NCI-H82 treated with DMSO at 0.1 percent for 48 hours (cell line): ENCODE measurements around the gene GFPT1.

Experiments used
- DNase-seq: peaks from one replicate; lab custom pipeline; 2025; ENCODE audit not compliant: unreplicated experiment; lab: John Stamatoyannopoulos, UW

The GFPT1 gene

GRCh38 chr2:69292256-69292655 is 94.8 kb downstream of the GFPT1 start:
- DNase-seq, result no peak

- DNase-seq, result no peak
These were observed 95.3 kb downstream of the GFPT1 start for GRCh38 chr2:69291721-69292120.

DNA sequence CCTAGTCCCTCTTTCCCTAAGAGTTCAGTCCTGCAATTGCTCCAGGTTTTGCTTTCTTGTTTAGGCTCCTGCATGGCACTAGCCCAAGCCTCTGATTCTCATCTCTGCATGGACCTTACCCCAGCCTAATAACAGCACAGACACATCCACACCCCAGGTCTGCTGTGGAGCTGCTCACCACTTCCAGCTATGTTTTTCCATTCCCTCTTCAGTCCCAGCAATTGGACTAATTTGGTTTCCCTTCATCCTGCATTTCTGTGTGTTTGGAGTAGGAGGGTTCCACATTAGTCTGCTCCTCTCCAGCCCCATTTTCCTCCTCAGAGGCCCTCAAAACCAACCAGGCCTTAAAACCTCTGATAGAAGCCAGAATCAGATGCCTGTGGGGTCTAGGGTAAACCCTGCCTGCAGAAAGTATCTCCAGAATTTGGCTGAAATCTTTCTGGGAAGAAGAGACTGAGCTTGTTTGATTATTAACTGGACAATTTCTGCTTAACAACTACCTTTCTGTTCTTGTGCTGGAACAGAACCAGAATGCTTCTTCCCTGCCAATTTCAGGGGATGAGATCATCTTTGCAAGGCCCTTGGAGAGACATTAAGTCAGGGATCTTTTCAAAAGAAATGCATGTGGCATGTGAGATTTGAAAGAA is 95.9 kb downstream of the GFPT1 start:
- no peak for DNase-seq

DNA sequence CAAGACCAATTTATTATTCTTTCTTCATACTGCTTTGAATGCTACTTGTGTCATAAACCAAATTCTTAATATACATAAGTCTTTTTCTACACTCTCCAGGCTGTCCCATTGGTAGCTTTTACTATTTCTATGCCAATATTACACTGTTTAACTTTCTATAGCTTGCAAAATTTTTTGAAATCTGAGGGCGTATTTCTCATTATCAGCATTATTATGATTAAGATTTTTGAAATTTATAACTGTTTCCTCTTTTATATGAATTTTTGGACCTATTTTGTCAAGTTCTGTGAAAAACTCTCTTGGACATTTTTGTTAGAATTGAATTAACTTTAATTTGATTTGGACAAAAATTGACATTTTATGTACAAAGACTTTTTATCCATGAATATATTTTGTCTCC is 98.6 kb downstream of the GFPT1 start:
- DNase-seq, result no peak

- DNase-seq, result no peak
These were observed 99.5 kb downstream of the GFPT1 start for GRCh38 chr2:69287544-69287943.

DNA sequence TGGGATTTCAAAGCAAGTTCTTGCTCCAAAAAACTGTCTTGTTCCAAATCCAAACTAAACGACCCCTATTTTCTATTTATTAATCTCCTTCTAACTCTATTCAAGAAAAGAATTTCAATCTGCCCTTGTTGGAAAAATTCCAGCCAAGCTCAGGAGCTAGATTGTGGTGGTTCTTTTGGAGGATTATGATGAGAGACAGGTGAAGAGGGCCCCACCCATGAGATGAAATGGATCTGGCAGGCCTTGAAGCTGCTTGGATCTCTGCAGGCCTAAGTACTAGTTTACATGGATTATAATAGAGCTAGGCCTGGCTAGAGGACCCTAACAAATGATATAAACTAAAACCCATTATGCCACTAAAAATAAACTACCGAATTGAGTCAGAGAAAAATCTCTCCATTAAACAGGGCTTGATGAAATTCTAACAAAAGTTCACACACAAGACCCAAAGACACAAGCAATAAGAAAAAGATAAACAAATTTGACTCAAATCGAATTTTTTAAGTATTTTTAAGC is 101.6 kb downstream of the GFPT1 start:
- no peak for DNase-seq

DNA sequence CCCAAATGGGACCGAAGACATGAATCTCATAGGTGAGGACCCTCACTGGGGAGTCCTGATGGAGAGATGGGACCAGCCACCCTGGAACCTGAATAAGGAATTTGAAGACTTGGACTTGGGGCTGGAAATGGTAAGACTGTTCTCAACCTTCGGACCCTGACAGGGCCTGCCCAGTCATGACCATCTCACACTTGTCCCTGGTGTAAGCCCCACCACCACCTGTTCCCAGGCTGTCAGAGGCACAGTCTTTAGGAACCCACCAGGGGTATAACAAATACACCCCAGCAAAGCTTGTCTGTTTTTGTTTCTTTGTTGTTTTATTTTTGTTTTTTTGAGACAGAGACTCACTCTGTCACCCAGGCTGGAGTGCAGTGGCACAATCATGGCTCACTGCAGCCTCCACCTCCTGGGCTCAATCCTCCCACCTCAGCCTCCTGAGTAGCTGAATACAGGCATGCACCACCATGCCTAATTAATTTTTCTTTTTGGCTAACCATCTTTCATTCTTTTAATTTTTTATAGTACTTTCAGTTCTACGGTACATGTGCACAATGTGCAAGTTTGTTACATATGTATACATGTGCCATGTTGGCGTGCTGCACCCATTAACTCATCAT is 106.1 kb downstream of the GFPT1 start:
- no peak for DNase-seq

DNA sequence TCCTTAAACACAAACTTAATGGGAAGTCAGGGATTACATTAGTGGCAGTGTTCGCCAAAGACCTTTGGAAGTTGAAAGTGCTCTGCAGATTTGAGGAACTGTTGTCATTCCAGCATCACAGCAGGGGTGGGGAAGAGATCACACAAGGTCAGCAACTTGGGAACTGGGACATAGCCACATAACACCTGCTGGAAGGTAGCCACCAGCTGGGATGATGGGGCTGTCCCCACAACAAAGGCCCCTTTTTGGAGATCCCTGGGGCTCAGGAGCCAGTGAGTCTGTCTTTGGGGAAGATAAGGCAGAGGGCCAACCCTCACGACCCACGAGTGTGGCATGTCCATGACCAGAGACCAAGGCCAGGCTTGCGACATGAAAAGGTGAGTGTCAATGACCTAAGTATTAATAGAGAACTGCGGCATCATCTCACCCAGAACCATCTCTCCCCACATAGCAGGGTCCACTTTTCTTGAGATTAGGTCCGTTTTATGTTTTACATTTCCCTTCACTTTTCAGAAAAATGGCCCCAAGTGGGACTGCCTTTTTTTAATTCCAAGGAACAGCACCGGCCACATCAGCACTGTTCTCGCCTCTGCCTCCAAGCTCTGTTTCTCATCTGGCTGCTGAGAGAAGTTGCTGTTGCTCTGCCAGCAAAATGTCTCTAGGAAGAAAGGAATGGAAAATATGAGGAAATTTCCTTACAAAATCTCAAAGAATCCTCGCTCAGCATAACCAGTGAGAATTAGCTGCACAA is 106.9 kb downstream of the GFPT1 start:
- DNase-seq, result no peak

- no peak for DNase-seq
These were observed 107.8 kb downstream of the GFPT1 start for GRCh38 chr2:69279211-69279610.

GRCh38 chr2:69278366-69278765 is 108.7 kb downstream of the GFPT1 start:
- no peak for DNase-seq

GRCh38 chr2:69275490-69275889 is 111.5 kb downstream of the GFPT1 start:
- DNase-seq, result no peak

- DNase-seq, result no peak
These were observed 114.1 kb downstream of the GFPT1 start for GRCh38 chr2:69272803-69273471.

GRCh38 chr2:69271831-69272257 is 115.2 kb downstream of the GFPT1 start:
- DNase-seq, result no peak
